ENCODE data around the gene PIK3CB.

DNA sequence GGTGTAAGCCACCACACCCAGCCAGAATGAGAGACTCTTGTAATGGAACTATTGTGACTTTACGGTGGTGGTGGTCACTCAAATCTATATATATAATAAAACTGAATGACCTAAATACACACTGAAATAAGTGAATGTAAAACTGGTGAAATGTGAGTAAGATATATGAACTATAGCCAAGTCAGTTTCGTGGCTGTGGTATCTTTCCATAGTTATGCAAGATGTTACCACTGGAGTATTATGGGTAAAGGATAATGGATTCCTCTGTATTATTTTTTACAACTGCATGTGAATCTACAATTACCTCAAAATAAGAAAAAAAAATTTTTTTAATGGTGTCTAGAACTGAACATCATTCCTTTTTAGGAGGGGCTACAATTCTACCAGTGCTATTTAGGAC is 21.9 kb downstream of the PIK3CB start:
- TF ChIP-seq SP1 (IDR thresholded peaks at IDR 0.05) (no peak), RAD21 (IDR thresholded peaks at IDR 0.05) (no peak), EGR1 (IDR thresholded peaks at IDR 0.05; ENCODE audit: low read depth in 2 of 2) (no peak), HNF4G (IDR thresholded peaks at IDR 0.05) (no peak), YY1 (IDR thresholded peaks at IDR 0.05) (no peak), GABPA (IDR thresholded peaks at IDR 0.05 in 1 of 2, conservative IDR thresholded peaks at IDR 0.05 in 1 of 2) (no peak), HNF4A (conservative IDR thresholded peaks at IDR 0.05) (no peak), JUND (IDR thresholded peaks at IDR 0.05) (no peak)
- TF ChIP-seq, protein P1, sequence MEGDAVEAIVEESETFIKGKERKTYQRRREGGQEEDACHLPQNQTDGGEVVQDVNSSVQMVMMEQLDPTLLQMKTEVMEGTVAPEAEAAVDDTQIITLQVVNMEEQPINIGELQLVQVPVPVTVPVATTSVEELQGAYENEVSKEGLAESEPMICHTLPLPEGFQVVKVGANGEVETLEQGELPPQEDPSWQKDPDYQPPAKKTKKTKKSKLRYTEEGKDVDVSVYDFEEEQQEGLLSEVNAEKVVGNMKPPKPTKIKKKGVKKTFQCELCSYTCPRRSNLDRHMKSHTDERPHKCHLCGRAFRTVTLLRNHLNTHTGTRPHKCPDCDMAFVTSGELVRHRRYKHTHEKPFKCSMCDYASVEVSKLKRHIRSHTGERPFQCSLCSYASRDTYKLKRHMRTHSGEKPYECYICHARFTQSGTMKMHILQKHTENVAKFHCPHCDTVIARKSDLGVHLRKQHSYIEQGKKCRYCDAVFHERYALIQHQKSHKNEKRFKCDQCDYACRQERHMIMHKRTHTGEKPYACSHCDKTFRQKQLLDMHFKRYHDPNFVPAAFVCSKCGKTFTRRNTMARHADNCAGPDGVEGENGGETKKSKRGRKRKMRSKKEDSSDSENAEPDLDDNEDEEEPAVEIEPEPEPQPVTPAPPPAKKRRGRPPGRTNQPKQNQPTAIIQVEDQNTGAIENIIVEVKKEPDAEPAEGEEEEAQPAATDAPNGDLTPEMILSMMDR (IDR thresholded peaks at IDR 0.05; ENCODE audit: low read depth, low read length, missing input control), result no peak
- TF ChIP-seq, protein P2, sequence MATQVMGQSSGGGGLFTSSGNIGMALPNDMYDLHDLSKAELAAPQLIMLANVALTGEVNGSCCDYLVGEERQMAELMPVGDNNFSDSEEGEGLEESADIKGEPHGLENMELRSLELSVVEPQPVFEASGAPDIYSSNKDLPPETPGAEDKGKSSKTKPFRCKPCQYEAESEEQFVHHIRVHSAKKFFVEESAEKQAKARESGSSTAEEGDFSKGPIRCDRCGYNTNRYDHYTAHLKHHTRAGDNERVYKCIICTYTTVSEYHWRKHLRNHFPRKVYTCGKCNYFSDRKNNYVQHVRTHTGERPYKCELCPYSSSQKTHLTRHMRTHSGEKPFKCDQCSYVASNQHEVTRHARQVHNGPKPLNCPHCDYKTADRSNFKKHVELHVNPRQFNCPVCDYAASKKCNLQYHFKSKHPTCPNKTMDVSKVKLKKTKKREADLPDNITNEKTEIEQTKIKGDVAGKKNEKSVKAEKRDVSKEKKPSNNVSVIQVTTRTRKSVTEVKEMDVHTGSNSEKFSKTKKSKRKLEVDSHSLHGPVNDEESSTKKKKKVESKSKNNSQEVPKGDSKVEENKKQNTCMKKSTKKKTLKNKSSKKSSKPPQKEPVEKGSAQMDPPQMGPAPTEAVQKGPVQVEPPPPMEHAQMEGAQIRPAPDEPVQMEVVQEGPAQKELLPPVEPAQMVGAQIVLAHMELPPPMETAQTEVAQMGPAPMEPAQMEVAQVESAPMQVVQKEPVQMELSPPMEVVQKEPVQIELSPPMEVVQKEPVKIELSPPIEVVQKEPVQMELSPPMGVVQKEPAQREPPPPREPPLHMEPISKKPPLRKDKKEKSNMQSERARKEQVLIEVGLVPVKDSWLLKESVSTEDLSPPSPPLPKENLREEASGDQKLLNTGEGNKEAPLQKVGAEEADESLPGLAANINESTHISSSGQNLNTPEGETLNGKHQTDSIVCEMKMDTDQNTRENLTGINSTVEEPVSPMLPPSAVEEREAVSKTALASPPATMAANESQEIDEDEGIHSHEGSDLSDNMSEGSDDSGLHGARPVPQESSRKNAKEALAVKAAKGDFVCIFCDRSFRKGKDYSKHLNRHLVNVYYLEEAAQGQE (IDR thresholded peaks at IDR 0.05), result no peak
- TF ChIP-seq, protein P3, sequence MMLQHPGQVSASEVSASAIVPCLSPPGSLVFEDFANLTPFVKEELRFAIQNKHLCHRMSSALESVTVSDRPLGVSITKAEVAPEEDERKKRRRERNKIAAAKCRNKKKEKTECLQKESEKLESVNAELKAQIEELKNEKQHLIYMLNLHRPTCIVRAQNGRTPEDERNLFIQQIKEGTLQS (IDR thresholded peaks at IDR 0.05), result no peak
- TF ChIP-seq, protein P4, sequence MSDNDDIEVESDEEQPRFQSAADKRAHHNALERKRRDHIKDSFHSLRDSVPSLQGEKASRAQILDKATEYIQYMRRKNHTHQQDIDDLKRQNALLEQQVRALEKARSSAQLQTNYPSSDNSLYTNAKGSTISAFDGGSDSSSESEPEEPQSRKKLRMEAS (IDR thresholded peaks at IDR 0.05), result no peak

Measured in liver (tissue), 3 donors.